GM10266 (cell line): ENCODE measurements around the gene DDX47.
"Not testable (repeated sequence)": the region's sequence is repeated elsewhere in the genome, so short reads cannot be mapped to it uniquely, and the experiment has no call there.

ENCODE experiments used
- DNase-seq: peaks from one replicate; pipeline ENCODE4 v3.0.0; 2012; ENCODE audit errors: extremely low spot score
- TF ChIP-seq, protein P1 (sequence below): IDR thresholded peaks from 2 replicates; pipeline ENCODE4 v1.5.1; 2012; ENCODE audit warnings: mild to moderate bottlenecking, low read depth; ENCODE audit not compliant: control insufficient read depth, insufficient read depth; ENCODE audit errors: missing control alignments

The DDX47 gene

DNA sequence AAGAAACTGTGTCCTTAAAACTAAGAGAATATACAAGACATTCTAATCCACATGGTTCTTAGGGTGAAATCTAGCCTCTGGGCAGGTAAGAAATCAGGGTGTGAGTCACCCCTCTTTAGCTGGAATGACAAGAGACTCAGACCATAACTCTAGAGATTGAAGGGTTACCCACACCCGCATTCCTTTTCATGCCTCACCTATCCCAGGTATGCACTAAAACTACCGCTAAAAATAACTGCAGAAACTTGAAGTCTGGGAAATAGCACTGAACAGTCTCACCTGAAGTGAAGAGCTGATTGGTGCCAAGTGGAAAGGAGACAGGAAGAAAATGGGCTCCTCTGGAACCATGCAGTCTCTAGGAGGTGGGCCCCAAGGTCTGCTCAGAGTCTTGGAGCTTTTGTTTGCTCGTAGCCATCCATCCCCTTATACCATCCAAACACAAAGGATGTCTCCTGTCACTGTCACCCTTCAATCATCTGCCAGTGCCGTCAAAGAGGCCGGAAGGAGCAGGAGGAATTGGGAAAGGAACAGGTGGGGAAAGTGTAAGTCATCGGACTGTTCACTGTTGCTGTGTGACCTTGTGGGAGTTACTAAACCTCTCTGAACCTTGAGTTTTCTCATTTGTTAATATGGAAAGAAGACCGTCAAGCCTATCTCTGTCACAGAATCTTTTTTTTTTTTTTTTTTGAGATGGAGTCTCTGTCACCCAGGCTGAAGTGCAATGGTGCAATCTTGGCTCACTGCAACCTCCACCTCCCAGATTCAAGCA is 22.4 kb downstream of the DDX47 start:
- no peak for DNase-seq
- TF ChIP-seq, protein P1, sequence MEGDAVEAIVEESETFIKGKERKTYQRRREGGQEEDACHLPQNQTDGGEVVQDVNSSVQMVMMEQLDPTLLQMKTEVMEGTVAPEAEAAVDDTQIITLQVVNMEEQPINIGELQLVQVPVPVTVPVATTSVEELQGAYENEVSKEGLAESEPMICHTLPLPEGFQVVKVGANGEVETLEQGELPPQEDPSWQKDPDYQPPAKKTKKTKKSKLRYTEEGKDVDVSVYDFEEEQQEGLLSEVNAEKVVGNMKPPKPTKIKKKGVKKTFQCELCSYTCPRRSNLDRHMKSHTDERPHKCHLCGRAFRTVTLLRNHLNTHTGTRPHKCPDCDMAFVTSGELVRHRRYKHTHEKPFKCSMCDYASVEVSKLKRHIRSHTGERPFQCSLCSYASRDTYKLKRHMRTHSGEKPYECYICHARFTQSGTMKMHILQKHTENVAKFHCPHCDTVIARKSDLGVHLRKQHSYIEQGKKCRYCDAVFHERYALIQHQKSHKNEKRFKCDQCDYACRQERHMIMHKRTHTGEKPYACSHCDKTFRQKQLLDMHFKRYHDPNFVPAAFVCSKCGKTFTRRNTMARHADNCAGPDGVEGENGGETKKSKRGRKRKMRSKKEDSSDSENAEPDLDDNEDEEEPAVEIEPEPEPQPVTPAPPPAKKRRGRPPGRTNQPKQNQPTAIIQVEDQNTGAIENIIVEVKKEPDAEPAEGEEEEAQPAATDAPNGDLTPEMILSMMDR: no peak

DNA sequence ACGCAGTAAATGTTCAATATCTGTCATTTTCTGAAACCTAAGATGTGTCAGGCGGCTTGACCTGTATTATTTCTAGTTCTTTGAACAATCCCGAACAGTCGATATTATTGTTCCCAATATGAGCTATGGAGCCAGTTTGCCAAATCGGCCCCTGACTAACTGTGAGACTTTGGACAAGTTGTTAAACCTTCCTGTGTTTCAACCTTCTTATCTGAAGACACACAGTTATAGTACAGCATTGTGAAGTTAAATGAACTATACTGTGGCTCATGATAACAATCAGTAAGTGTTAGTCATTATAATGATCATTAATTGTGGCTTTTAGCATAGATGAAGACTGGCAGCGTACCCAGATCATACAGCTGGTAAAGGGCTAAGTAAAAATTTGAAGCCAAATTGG is 23.4 kb downstream of the DDX47 start:
- TF ChIP-seq, protein P1: no peak
- DNase-seq: no peak

DNA sequence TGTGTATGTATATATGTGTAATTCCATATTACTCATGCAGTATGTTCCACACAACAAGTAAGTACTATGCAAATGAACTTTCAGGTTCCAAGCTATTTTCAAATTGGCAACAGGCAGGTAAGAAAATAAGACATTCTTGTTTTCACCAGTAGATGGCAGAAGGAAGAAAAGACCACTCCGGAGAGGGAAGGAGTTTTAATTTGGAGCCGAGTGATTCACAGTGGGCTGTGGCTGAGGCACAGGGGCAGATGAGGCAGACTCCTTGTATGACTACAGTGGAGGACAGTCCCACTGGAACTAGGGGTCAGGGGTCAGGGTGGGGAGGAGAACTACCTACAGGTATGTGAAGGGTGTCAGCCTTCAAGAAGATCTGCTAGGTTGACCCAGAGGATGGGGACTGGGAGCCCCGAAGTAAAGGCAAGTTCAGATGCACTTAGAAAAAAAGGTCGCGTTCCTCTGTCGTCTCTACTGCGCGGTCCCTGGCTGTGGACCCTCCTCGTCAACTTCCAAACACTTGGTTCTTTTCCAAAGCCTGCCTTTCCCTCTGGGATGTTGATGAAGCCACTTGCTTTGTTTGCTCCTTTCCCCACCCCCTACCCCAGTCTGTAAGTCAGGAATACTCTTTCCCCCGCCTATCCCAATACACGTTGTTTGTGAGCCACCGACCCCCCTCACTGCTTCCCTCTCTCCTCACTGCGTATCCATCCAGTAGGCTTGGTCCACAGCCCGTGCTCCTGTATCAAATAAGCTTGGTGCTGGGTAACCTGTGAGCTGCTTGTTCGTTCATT is 24.1 kb downstream of the DDX47 start:
- TF ChIP-seq, protein P1: peak; percentile 48
- DNase-seq: peak; percentile 61

DNA sequence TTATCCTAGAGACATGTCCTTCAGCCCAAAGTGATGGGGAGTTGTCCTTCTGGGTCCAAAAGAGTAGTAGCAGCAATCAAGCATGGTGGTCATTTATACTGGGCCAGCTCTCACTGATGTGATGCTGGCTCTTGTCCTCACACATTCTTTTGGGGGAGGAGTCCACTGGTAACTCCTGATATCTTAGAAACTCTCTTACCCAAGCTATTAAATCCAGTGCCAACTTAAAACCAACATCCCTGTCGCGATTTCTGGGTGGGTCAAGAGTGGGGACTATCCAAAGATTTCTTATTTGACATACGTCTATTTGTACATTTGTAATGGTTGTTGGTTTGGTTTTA is 24.6 kb downstream of the DDX47 start:
- TF ChIP-seq, protein P1: no peak
- DNase-seq: no peak

DNA sequence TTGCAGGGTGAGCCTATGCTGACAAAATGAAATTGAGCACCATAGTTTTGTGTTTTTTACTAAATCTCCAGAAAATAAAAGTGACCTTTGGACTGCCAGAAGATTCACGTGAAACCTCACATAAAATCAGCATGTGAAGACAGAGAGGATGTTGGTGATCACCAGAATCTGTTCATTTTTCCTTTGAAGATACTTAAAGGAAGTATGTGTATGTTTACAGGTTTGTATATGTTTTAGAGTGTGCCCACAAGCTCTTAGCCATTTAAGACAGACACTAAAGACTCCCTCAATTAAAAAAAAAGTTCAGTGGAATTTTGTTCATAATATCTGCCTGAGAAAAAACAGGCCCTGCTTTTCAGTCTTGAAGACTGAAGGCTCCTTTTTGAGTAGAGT is 25.9 kb downstream of the DDX47 start:
- TF ChIP-seq, protein P1: no peak
- DNase-seq: no peak

DNA sequence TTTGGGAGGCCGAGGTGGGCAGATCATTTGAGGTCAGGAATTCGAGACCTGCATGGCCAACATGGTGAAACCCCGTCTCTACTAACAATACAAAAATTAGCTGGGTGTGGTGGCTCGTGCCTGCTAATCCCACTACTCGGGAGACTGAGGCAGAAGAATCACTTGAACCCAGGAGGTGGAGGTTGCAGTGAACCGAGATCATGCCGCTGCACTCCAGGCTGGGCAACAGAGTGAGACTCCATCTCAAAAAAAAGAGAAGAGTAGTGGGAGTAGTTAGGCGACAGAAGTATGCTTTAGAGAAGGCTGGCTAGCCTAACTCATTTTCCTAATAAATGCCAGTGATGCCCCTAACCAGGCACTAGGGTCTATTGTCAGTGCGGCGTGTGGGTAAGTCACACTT is 26.3 kb downstream of the DDX47 start:
- not testable (repeated sequence) for DNase-seq

DNA sequence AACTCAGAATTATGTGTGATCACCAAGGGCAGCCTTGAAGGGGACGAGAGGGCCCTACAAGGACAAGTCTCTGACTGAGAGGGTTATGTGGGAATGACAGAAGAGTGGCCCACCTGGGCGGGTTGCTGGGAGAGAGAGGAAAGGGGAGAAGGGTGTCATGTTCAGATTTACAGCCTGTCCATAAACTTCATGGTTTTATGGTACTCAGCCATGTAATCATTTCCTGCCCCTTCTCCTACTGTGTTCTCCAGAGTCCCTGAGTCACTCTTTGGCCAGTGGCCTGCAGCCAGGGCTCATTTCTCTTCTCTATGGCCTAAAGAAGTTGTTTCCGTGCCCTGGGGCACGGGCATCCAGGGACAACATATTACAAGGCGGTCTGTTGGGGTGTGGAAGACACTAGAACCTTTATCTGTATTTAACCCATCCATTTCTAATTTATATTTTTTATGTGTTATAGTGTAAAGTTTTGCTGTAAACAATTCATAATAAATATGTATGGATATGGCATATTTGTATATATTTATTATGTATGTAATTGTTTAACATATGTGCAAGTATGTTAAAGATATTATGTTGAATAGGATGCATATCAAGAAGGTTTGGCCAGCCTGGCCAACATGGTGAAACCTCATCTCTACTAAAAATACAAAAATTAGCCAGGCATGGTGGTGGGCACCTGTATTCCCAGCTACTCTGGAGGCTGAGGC is 26.9 kb downstream of the DDX47 start:
- TF ChIP-seq, protein P1: no peak
- no peak for DNase-seq
